HepG2 (cell line): ENCODE measurements around the gene KLHL17. TPM values are rescaled to one million over a fixed set of nuclear protein-coding genes. Genes with fewer than 3 reads are reported as not detected.
A peak's percentile ranks its signal among the peaks of the same experiment; 100 is the strongest.

Source experiments
- GTF3A ChIP-seq: sonication (generic); formaldehyde crosslinking; conservative IDR thresholded peaks from 2 replicates; pipeline ENCODE4 v1.4.0; 2020; ENCODE audit warnings: mild to moderate bottlenecking, missing genetic modification reagents
- HNRNPL ChIP-seq: fragments of 200-400 bp; formaldehyde crosslinking; IDR thresholded peaks from 2 replicates; pipeline ENCODE4 v1.6.1; 2017; ENCODE audit warnings: mild to moderate bottlenecking, low read depth, low read length
- NCOA5 ChIP-seq: sonication (generic); formaldehyde crosslinking; IDR thresholded peaks from 2 replicates; pipeline ENCODE4 v1.4.0; 2020; ENCODE audit warnings: missing genetic modification reagents
- PAX8 ChIP-seq: sonication (generic); formaldehyde crosslinking; IDR thresholded peaks from 2 replicates; pipeline ENCODE4 v1.8.0; 2022; ENCODE audit warnings: mild to moderate bottlenecking, missing genetic modification reagents, borderline replicate concordance
- POGZ ChIP-seq: sonication (generic); formaldehyde crosslinking; IDR thresholded peaks from 2 replicates; pipeline ENCODE4 v1.4.0; 2020; ENCODE audit warnings: mild to moderate bottlenecking, missing genetic modification reagents
- TOE1 ChIP-seq: sonication (generic); formaldehyde crosslinking; IDR thresholded peaks from 2 replicates; pipeline ENCODE4 v1.4.0; 2020; ENCODE audit warnings: mild to moderate bottlenecking, missing genetic modification reagents
- ZFAT ChIP-seq: sonication (generic); formaldehyde crosslinking; conservative IDR thresholded peaks from 2 replicates; pipeline ENCODE4 v1.8.1; 2023; ENCODE audit warnings: missing genetic modification reagents, inconsistent platforms
- ZNF33B ChIP-seq: sonication (generic); formaldehyde crosslinking; IDR thresholded peaks from 2 replicates; pipeline ENCODE4 v1.5.1; 2020; ENCODE audit warnings: mild to moderate bottlenecking, missing genetic modification reagents
- ZNF614 ChIP-seq: IDR thresholded peaks from 2 replicates; pipeline ENCODE4 v1.6.1; 2018; ENCODE audit warnings: missing biosample characterization, missing genetic modification reagents, inconsistent platforms, borderline replicate concordance
- ZNF761 ChIP-seq: sonication (generic); formaldehyde crosslinking; conservative IDR thresholded peaks from 2 replicates; pipeline ENCODE4 v1.4.0; 2020; ENCODE audit warnings: mild to moderate bottlenecking, missing genetic modification reagents
- ZSCAN9 ChIP-seq: IDR thresholded peaks from 2 replicates; pipeline ENCODE4 v1.6.1; 2016; ENCODE audit warnings: borderline replicate concordance
- polyA plus RNA-seq, 8 experiments: library from polyadenylated mRNA; depleted of rRNA in 3 of 8; stranded (reverse) in 7 of 8; unstranded in 1 of 8; fragments of >200 nt; fragmentation: Illumina TruSeq in 4 of 8; extraction: Trizol in 4 of 8; gene quantifications; 2 replicates each; pipeline versions ENCODE4 v1.2.1 to v1.2.3, GENCODE V29; 2011 to 2016; ENCODE audit warnings: low read depth in 4 of 8, missing spikeins in 1 of 8, mixed read lengths in 1 of 8; ENCODE audit not compliant: insufficient read depth in 1 of 8
- total RNA-seq, 5 experiments: library from RNA; depleted of rRNA; stranded (reverse); fragments of >200 nt; fragmentation: Illumina TruSeq; extraction: Trizol; gene quantifications; 2 replicates each; pipeline ENCODE4 v1.2.3, GENCODE V29; 2016; ENCODE audit warnings: low read depth in 1 of 5
- TF ChIP-seq, protein P1 (sequence below): sonication (generic); formaldehyde crosslinking; IDR thresholded peaks from 2 replicates; pipeline ENCODE4 v1.5.1; 2020; ENCODE audit warnings: missing genetic modification reagents, mild to moderate bottlenecking, borderline replicate concordance
- TF ChIP-seq, protein P2 (sequence below): sonication (generic); formaldehyde crosslinking; IDR thresholded peaks from 2 replicates; pipeline ENCODE4 v1.4.0; 2020; ENCODE audit warnings: mild to moderate bottlenecking, missing genetic modification reagents
- TF ChIP-seq, protein P3 (sequence below): sonication (generic); formaldehyde crosslinking; IDR thresholded peaks from 2 replicates; pipeline ENCODE4 v1.4.0; 2020; ENCODE audit warnings: low read depth, mild to moderate bottlenecking, missing genetic modification reagents
- TF ChIP-seq, protein P4 (sequence below): sonication (generic); formaldehyde crosslinking; IDR thresholded peaks from 2 replicates; pipeline ENCODE4 v1.4.0; 2020; ENCODE audit warnings: mild to moderate bottlenecking, low read depth, missing genetic modification reagents
- TF ChIP-seq, protein P5 (sequence below): sonication (generic); formaldehyde crosslinking; IDR thresholded peaks from 2 replicates; pipeline ENCODE4 v1.4.0; 2020; ENCODE audit warnings: missing genetic modification reagents, mild to moderate bottlenecking, borderline replicate concordance

Gene KLHL17
- total and polyA plus RNA-seq, 2 of the 13 experiments (the other 11 are each of a cell fraction or from before 2014, with no cell fraction given): 9.3 to 24.7 TPM

GRCh38 chr1:1000357-1001056 is 40.1 kb downstream of the KLHL17 start (continued):
- TF ChIP-seq ZNF761 (CRISPR knock-in tag): peak; percentile 75; the same call in 1 of the 2 replicates
- 0 out of 2 replicates have a peak, but pooled peaks have one; percentile 14 for TF ChIP-seq NCOA5
- TF ChIP-seq ZFAT (CRISPR knock-in tag): 0 out of 2 replicates have a peak, but pooled peaks have one; percentile 35
- TF ChIP-seq, protein P1, sequence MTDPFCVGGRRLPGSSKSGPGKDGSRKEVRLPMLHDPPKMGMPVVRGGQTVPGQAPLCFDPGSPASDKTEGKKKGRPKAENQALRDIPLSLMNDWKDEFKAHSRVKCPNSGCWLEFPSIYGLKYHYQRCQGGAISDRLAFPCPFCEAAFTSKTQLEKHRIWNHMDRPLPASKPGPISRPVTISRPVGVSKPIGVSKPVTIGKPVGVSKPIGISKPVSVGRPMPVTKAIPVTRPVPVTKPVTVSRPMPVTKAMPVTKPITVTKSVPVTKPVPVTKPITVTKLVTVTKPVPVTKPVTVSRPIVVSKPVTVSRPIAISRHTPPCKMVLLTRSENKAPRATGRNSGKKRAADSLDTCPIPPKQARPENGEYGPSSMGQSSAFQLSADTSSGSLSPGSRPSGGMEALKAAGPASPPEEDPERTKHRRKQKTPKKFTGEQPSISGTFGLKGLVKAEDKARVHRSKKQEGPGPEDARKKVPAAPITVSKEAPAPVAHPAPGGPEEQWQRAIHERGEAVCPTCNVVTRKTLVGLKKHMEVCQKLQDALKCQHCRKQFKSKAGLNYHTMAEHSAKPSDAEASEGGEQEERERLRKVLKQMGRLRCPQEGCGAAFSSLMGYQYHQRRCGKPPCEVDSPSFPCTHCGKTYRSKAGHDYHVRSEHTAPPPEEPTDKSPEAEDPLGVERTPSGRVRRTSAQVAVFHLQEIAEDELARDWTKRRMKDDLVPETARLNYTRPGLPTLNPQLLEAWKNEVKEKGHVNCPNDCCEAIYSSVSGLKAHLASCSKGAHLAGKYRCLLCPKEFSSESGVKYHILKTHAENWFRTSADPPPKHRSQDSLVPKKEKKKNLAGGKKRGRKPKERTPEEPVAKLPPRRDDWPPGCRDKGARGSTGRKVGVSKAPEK: no peak
- no peak for TF ChIP-seq TOE1 (CRISPR knock-in tag)
- TF ChIP-seq ZNF614 (CRISPR knock-in tag): peak; percentile 76; the same call in 1 of the 2 replicates
- TF ChIP-seq HNRNPL: no peak
- TF ChIP-seq, protein P2, sequence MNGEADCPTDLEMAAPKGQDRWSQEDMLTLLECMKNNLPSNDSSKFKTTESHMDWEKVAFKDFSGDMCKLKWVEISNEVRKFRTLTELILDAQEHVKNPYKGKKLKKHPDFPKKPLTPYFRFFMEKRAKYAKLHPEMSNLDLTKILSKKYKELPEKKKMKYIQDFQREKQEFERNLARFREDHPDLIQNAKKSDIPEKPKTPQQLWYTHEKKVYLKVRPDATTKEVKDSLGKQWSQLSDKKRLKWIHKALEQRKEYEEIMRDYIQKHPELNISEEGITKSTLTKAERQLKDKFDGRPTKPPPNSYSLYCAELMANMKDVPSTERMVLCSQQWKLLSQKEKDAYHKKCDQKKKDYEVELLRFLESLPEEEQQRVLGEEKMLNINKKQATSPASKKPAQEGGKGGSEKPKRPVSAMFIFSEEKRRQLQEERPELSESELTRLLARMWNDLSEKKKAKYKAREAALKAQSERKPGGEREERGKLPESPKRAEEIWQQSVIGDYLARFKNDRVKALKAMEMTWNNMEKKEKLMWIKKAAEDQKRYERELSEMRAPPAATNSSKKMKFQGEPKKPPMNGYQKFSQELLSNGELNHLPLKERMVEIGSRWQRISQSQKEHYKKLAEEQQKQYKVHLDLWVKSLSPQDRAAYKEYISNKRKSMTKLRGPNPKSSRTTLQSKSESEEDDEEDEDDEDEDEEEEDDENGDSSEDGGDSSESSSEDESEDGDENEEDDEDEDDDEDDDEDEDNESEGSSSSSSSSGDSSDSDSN (CRISPR knock-in tag): peak; percentile 91; the same call in 1 of the 2 replicates
- TF ChIP-seq ZSCAN9 (CRISPR knock-in tag): peak; percentile 82; the same call in 1 of the 2 replicates
- TF ChIP-seq, protein P3, sequence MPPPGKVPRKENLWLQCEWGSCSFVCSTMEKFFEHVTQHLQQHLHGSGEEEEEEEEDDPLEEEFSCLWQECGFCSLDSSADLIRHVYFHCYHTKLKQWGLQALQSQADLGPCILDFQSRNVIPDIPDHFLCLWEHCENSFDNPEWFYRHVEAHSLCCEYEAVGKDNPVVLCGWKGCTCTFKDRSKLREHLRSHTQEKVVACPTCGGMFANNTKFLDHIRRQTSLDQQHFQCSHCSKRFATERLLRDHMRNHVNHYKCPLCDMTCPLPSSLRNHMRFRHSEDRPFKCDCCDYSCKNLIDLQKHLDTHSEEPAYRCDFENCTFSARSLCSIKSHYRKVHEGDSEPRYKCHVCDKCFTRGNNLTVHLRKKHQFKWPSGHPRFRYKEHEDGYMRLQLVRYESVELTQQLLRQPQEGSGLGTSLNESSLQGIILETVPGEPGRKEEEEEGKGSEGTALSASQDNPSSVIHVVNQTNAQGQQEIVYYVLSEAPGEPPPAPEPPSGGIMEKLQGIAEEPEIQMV: 0 out of 2 replicates have a peak, but pooled peaks have one; percentile 74
- peak; percentile 79; the same call in 1 of the 2 replicates for TF ChIP-seq PAX8
- TF ChIP-seq ZNF33B: no peak
- 0 out of 2 replicates have a peak, but pooled peaks have one; percentile 31 for TF ChIP-seq GTF3A
- TF ChIP-seq POGZ (CRISPR knock-in tag): peak; percentile 71
- TF ChIP-seq, protein P4, sequence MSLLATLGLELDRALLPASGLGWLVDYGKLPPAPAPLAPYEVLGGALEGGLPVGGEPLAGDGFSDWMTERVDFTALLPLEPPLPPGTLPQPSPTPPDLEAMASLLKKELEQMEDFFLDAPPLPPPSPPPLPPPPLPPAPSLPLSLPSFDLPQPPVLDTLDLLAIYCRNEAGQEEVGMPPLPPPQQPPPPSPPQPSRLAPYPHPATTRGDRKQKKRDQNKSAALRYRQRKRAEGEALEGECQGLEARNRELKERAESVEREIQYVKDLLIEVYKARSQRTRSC (CRISPR knock-in tag): peak; percentile 61; the same call in 1 of the 2 replicates
- TF ChIP-seq, protein P5, sequence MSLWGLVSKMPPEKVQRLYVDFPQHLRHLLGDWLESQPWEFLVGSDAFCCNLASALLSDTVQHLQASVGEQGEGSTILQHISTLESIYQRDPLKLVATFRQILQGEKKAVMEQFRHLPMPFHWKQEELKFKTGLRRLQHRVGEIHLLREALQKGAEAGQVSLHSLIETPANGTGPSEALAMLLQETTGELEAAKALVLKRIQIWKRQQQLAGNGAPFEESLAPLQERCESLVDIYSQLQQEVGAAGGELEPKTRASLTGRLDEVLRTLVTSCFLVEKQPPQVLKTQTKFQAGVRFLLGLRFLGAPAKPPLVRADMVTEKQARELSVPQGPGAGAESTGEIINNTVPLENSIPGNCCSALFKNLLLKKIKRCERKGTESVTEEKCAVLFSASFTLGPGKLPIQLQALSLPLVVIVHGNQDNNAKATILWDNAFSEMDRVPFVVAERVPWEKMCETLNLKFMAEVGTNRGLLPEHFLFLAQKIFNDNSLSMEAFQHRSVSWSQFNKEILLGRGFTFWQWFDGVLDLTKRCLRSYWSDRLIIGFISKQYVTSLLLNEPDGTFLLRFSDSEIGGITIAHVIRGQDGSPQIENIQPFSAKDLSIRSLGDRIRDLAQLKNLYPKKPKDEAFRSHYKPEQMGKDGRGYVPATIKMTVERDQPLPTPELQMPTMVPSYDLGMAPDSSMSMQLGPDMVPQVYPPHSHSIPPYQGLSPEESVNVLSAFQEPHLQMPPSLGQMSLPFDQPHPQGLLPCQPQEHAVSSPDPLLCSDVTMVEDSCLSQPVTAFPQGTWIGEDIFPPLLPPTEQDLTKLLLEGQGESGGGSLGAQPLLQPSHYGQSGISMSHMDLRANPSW (CRISPR knock-in tag): no peak; the same call in 1 of the 2 replicates
